Measurements from ENCODE around the gene COQ10A.

GRCh38 chr12:56274299-56274698, 7.6 kb downstream of the COQ10A start:
- no peak for TF ChIP-seq EZH2 (IDR thresholded peaks at IDR 0.05; ENCODE audit: insufficient read depth, poor library complexity, severe bottlenecking)
- no peak for TF ChIP-seq EZH2phosphoT487 (IDR thresholded peaks at IDR 0.05; ENCODE audit: insufficient read depth, low read depth)
